GM18498 (cell line): ENCODE measurements around the gene ANKRD49.
"Not testable (repeated sequence)": the region's sequence is repeated elsewhere in the genome, so short reads cannot be mapped to it uniquely, and the experiment has no call there.

Experiments
- ATAC-seq: cut with Tn5 transposase; IDR thresholded peaks from one replicate; pipeline ENCODE4 v1.9.1; 2021; ENCODE audit warnings: mild to moderate bottlenecking, moderate library complexity; ENCODE audit not compliant: unreplicated experiment

ANKRD49 gene

DNA sequence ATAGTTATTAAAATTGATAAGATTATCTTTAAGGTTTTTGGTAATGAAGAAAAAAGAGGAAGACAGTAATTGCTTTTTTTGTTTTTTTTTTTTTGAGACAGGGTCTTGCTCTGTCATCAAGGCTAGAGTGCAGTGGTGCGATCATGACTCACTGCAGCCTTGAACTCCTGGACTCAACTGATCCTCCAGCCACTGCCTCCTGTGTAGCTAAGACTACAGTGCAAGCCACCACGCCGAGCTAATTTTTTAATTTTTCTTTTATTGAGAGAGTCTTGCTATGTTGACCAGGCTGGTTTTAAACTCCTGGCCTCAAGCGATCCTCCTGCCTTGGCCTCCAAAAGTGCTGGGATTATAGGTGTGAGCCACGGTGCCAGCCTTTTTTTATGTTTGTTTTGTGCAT lies 12.7 kb downstream of the ANKRD49 start:
- ATAC-seq, result not testable (repeated sequence)

DNA sequence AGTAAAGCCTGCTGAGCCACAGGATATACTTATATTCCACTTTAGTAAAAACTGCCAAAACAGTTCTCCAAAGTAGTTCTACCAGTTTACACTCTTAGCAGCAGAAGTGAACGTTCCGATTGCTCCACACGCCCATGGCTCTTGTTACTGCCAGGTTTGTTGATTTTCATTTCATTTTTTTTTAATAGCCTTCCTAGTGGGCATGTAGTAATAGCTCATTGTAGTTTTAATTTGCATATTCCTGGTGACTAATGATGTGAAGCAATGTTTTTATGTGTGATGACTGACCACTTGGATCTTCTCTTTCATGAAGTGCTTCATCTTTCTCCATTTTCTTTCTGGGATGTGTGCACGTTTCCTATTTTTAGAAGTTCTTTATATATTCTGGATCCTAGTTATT lies 13.7 kb downstream of the ANKRD49 start:
- no peak for ATAC-seq

DNA sequence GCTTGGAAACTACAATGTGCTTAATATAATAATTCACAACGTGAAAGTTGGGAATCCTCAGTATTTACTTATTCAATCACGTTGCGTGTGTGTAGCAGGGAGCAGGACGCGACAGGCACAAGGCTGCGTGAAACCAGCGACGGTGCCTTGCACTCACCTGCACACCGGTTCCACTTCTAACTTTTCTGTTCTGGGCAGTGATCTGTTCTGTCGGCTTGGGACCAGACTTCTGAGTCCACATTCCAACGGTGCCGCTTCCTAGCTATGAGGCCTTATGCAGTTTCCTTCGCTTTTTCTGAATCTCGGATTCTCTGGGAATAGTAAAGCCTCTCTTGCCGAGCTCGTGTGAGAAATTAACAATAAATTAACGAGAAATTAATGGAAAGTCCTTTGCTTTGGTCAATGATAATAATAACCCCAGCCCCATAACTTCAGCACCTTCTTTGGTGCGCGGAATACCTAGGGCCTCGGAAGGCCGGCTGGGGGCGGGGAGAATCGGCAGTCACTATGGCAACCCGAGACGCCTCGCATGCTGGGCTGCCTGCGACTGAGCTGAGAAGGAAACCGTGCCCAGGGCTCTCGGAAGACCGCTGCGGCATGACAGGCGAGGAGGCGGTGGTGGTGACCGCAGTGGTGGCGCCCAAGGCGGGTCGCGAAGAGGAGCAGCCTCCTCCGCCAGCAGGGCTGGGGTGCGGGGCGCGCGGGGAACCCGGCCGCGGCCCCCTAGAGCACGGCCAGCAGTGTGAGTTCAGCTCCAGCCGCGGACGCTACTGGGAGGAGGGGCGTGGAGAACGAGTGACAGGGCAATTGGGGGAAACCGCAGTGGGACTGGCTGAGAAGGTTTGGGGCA lies 18.4 kb downstream of the ANKRD49 start, which contains the start of gene C11orf97:
TSS of gene C11orf97 (plus strand) at position 530 of the 850 bp plus-strand sequence. CDS start at position 598, 68 bp downstream.
- ATAC-seq, result peak; percentile 93

DNA sequence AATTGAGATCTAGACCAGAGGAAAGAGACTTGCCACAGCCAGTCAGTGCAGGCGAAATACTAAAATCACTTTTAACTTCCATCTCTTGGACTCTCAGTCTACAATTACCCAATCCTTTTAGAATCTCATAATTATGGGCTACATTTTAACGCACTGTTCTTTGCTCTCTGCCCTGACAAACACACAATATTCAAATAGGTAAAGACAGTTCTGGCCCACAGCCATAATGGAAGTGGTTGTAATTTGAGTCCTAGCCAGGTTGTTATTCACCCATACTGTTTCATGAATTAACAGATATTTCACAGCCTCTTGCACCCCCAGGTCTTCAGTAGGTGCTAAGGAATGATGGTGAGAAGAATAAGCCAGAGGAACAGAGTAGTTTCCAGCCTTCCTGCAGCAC lies 19.3 kb downstream of the ANKRD49 start:
- ATAC-seq, result peak; percentile 30

DNA sequence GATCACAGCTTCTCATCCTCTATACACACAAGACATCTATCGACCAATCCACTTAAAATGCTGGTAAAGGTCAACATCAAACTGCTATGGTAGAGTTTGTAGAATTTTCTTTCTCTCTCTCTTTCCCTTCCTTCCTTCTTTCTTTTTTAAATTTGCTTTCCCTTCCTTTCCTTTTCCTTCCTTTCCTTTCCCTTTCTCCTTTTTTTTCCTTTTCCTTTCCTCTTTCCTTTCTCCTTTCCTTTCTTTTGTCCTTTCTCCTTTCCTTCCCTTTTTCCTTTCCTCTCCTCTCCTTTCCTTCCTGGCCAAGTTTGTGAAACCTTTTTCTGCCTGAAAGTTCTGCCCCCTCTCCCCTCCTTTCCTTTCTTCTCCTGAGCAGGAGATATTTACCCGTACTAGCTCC lies 21.6 kb downstream of the ANKRD49 start:
- no peak for ATAC-seq

DNA sequence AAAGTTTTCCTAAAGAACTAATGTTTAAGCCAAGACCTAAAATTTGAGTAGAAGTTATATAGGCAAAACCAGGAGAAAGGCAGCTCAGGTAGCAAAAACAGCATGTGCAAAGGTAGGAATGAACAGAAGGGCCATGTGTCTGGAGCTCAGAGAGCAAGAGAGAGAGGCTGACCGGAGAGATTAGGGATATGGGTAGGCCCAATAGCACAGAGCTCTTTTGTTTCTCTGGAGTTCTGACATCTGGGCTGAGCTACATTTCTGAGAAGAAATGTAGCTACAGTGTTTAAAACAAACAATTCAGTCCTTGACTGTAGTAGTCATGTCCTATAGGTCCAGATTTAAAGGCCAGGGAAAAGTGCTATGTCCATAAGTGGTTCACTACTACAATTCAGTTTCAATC lies 22.9 kb downstream of the ANKRD49 start:
- ATAC-seq, result no peak

DNA sequence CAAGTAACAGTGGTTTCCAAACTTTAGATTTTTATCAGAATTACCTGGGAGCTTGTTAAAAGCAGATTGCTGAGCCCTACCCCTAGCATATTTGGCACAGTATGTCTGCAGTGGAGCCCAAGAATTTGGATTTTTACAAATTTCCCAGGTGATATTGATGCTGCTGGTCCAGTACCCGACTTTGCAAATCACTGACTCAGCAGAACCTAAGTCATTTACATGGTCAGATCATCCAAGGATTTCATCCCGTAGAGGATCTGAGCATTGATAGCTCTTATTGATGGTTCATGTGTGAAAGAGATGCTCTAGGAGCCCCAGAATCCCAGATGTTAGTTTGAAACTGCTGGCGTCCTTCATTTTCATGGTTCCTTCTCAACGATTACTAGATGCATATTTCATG lies 24.5 kb downstream of the ANKRD49 start:
- no peak for ATAC-seq

DNA sequence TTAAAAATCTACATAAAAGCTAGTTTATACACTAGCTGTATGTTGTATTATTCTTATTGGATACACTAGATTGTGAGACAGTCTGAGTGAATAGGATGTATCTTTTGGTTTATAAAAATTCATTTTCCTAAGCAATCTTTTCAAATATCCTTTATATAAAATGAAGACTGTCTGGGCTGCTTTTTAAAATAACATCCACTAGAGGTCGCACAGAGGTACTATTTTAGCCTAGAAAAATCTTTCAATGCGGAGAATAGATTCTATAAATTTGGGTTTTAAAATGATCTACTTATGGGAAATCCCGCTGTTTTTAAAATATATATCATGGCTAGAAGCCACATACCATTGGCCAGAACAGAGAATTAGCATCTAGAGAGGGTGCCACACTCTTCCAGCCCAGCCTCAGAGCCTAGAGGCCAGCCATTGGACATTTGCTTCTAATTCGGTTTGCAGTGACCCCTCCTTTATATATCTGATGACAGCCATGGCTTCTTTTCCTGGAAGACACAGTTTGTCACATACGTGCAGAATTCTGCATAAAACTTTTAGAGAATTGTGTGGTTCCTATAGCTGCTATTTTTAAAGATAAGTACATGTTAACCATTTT lies 25.8 kb downstream of the ANKRD49 start:
- peak; percentile 54 for ATAC-seq

DNA sequence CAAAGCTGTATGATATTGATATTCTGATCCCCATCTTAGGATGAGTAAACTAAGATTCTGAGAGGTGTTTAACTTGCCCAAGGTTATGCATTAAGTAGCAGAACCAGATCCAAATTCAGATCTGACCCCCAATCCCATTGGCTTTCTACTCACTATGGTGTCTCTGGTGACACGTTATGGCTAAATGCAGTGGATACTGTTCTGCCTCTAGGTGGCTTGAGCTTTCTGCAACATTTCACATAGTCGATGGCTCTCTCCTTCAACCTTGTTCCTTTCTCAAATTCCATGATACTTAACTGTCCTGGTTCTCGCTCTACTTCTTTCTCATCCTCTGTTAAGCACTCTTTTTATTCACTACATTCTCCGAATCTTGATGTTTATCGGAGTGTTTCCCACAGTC lies 27.9 kb downstream of the ANKRD49 start:
- ATAC-seq, result peak; percentile 73

DNA sequence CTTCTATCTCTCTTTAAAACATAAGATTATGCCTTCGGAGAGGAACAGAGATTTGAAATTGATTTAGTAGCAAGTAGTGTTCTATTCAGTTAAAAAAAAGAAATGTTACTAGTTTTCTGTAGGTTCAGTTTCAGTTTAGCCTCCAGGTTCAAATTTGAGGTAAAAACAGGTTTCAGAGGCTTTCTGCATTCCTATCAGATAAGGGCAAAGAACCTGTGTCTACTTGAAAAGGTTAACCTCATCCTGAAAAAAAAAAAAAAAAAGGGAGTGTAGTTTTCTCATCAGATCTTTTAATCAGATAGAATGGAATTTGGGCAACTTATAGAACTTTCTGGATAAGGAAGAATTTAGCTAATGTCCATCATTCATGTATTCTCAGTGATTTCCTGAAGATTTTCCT lies 30.6 kb downstream of the ANKRD49 start:
- ATAC-seq, result no peak

DNA sequence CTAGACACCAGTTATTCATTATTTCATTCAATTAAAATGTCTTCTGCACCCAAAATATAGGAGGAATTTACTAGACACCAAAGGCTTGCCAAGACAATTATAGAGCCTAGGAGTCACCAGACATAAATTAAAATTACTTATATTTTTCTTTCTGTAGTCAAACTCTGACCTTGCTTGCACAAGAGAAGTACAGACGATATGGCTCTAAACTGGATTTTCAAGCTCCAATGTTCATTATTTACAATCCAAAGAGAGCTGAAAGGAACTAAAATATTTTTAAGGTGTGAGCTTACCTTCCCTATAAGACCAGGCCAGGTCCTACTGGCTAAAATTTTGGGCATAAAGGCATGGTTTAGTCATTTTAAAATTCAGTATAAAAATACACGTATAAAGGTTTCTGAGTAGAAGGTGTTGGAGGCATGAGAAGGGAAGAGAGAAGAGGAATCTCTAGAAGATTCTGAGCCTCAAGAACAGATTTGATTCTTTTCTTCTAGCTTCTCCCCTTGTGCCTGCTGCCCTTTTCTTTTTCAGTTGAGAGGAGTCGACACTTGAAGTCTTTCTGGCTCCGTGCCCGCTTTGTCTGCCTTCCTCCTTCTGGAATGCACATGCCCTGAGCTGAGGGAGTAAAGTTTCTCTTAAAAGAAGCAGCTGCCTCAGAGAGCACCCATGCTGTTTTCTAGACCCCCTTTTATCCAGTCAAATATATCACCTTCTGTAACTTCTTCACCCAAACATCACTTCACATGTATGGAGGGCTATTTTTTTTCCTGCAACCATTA lies 32.0 kb downstream of the ANKRD49 start:
- no peak for ATAC-seq

DNA sequence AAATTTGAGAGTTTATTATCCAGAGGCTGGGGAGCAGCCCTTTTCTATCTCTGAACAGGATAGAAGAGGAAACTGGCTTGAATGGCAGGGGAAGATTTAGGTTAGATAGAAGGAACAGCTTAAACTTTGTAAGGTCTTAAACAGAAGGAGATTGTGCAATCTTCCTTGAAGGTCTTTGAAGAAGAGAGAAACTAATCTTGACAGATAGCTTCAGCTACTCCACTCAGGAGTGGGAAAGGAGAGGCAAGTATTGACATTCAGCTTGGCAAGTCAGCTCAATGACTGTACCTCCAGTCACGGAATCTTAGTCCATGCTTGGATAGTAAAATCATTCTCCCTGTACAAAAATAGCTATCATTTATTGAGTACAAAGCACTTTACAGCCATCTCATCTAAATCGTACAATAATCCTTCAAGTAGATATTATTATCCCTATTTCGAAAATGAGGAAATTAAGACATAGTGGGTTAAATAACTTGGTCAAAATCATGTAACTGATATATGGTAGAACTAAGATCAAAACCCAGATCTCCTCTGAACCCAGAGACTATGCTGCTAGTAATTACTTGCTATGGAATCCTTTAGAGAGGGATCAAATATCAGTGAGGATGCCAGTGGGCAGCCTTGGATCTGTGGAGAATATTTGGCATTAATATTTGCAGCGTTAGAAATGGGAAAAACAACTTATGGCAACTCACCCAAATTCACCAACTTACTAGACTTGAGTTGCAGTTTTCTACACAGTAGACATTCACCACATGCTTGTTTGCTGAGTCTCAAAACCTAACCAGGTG lies 33.1 kb downstream of the ANKRD49 start:
- no peak for ATAC-seq

DNA sequence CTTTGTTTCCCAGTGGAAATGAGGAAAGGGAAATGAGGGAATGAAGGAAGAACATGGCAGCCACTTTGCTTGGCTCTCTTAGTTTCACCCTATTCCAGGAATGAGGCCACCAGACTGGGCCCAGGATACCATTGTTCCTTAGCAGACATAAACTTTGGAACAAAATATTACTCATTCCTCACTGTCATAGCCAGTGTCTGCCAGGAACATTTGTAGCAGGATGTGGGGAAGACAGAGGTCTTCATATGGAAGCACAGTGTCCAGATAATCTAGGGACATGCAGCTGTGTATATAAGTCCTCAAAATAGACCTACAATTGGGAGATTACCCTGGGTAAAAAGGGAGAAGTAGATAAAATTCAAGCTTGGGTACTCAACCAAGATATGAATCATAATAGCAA lies 34.8 kb downstream of the ANKRD49 start:
- no peak for ATAC-seq

DNA sequence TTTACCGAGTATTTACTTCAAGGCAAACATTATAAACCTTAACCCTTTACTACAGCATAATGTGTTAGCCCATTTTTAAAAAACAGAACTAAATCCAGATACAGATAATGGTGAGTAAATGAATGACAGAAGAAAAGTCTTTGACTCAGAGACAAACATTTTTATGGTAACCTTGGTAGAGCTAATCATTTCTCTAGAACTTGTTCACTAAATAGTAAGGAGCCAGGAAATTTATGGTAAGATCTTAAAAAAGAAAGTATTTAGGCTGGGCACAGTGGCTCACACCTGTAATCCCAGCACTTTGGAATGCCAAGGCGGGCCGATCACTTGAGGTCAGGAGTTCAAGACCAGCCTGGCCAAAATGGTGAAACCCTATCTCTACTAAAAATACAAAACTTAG lies 38.4 kb downstream of the ANKRD49 start:
- ATAC-seq, result no peak

DNA sequence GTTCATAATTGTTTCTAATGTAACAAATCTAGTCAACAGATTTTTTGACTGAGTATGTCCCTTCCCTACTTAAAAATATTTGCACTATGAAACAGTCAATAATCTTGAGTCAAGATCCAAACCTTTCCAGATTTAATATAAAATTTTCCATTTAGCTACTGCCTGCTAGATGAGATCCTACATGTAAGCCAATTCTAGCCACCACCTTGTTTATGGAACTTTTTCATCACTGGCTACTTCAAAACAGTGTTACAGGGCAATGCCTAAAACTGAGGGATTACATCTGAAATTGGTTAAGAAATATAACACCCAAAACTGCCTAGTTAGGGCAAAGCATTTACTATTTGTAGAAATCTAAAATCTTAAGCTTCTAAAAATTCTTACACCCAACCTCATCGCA lies 39.4 kb downstream of the ANKRD49 start:
- ATAC-seq, result no peak

DNA sequence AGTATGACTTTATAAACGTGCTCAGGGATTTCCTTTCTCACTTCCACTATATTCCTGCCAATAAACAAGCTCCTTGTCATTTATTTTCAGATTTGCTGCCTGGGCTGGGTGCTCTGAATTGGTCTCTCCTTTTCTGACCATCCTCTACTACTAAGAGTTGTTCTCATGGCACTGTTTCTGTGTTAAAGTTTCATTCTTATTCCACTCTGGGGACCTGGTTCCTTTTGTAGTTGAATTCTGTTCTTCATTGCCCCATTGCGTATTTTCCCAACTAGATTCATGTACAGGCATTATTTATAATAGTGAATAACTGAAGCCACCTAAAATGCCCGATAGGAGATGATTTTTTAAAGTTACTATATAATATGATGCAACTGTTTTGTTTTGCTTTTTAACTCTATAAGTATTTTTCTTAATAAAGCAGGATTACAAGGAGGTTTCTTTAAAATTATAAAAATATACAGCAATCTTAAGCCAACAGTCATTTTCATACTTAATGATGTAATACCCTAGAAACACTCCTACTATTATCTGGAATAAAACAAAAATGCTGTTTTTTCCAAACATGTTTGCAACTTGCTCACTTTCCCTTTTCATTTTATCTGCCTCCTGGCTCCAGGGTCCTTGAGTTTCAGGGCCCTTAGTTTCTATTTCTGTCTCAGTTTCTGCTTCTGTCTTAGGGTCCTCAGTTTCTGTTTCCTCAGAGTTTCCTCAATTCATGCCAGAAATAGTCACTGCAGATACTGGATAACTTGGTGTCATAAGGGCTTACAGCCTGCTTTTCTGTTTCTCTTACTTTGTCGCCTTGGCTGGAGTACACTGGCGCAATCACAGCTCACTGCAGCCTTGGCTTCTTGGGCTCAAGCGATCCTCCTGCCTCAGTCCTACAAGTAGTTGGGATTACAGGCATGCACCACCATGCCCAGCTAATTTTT lies 40.2 kb downstream of the ANKRD49 start:
- ATAC-seq, result no peak

DNA sequence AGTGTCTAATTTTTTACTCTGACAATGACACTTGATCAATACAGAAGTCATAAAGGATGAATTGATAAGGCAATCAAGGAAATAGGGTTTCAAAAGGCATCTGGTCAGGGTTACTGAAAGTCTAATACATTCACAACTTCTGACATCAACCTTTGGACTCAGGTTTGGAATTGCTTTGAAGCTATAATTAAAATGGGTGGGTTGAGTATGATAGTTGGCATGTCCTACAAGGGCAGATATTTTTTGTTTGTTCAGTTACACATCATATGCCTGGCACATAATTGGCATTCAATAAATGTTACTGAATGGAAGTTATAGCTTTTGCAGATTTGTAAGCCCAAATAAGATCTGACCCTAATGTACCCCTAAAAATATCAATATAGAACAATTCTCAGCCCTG lies 42.6 kb downstream of the ANKRD49 start:
- ATAC-seq, result no peak

DNA sequence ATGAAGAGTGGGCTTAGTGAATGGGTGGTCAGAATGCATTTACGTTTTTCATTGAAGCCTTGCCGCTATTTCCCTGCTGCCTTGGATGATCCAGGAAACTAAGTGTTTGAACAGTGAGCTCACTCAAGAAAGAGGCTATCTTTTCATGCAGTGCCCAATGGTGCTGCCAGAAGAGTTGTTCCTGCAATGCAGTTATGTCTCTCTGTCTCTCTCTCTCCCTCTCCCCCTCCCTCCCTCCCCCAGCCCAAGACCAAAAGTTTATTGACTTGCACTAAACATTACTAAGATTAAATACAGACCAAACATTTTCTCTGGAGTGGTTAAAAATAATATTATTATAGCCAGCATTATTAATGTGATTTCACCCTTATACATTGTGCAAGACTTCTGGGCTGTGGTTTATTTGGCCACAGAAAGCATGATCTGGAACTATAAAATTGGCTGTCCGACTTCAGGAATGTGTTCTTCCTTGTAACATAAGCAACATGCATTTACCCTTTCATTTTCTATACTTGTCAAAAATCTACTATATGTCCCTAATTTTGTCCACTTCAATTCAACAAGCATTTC lies 43.3 kb downstream of the ANKRD49 start:
- ATAC-seq, result no peak

DNA sequence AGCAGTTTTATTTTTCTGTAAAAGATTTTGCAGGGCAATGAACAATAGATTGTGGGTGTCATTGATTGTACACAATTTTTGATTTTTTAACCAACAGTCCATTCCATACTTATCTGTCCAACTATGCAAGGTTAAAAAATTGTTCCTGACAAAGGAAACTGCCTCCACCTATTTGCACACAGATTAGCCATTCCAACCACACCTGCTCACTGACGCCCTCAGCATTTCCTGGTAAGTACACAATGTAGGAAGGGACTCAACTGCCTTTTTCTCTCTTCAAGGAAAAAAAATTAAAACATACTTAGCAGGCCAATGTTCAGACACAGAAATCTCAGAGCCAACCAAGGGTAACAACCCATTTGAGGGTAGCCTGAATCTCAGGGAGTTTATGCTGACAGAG lies 45.6 kb downstream of the ANKRD49 start:
- ATAC-seq, result no peak
